ENCODE results near the gene WDR86.

The WDR86 gene

DNA sequence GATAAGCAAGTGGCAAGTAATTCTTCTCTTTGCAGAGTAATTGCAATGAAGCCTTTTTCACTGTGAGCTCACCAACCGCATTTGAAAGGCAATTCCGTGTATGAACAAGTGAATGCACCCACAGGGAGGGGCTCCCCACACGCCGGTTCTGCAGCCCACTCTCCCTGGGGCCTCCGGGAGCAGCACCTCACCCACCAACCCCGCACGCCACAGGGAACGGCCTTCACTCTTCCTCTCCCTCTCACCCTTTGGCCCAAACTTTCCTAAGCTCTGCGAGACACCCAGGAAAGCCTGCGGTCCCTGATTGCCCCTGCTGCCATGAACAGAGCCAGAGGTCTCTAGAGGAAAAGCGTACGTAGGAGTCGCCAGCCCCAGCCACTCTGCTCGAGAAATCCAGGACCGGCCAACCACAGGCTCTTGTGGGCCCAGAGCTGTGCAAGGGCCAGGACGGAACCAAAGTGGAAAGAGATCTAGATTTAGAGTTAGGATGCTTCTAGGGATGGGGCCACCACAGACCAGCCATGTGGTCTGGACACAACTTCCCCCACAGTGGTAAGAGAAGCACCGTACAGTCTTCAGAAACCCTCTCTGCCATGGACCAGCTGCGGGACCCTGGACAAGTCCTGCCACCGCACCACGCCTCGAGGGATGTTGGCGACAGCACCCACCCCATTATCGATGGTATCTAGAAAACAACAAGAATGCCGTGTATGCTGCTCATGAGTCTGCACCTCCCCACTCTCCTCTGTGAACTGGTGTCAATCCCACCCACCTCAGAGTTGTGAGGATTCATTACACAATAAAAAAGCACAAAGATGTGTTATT is 3.6 kb downstream of the WDR86 start:
- no peak for DNase-seq

DNA sequence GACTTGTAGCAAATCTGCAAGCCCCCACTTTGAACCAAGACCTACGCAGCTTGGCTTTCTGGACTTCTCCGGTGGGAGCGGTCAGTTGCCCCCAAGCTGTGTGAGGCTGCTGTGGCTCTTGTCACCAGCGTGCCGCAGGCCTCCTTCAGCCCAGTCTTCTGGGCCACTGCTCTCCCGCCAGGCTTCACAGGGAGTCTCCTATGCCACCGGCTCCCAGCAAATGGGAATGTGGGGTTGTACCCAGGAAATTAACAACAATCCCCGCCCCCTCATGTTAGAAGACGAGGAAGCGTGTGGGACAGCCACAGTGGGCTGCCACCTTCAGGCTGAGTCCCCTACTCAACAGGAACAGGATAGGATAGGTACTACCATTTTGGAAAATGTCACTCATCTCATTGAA is 4.2 kb downstream of the WDR86 start:
- no peak for DNase-seq

DNA sequence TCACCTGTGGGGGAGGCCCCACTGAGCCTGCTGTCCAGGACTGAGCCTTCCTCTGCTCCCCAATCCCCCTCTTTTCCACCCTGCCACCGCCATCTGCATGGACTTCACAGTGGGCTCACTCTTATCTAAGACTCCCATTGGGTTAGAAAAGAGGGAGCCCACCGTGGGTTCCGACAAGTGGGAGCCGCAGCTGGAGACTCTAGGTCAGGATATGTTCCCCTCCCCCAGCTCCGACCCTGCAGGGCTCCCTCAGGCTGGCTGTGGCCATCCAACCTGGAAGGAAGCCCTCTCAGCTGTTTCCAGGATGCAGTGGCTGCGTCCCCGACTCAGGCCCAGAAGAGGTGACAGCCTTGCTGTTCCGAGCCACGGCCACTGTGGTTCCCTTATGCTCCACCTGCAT is 4.8 kb downstream of the WDR86 start:
- no peak for DNase-seq

DNA sequence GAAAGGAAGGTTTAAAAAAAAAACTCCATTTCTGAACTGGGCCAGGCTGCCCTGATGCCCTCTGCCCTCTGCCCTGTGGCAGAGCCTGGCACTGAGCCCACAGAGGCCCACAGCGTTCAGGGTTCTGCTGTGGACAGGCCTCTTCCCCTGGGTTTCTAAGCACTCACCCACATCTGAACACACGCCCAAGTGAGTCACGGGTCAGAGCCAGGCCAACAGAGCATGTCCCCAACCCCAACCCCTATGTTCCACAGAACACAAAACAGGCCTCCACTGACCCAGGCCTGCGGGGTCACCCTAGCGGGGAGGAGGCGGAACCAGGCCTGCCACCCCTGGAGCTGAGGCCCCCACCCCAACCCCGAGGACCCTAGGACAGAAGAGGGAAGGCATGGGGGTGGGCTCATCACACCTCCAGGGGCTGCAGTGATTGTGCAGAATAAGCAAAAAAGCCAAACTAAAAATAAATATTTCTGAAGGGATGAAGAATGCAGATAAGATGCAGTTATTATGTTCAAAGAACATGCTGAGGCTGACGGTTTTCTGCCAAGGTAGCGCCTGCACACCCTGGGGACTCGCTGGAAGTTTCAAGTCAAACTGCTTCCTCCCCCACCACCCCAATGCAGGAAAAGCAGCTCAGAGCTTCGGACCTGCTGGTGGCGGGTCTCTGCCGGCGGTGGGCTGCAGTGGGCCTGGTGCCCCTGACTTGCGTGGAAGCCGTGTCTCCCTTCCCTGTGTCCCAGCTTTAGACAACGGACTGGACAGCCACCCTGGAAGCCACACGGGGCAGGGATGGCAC is 5.4 kb downstream of the WDR86 start:
- DNase-seq, result no peak

DNA sequence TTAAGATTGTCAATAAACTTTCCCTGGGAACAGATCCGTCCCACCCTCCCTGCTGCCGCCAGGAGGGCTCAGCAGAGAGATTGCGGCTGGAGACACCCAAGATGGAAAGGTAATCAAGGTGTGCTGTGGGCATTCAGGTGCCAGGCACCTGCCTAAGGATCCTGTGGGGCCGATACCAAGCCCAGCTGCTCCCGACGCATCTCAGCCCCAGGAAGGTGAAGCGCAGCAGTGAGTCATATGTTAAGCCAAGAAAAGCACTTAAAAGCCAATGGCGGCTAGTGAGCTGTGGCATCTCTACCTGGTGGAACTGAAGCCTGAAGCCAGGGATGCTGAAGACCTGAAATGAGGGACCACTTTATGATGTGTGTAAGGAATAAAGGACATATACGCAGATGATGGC is 6.1 kb downstream of the WDR86 start:
- DNase-seq, result no peak

DNA sequence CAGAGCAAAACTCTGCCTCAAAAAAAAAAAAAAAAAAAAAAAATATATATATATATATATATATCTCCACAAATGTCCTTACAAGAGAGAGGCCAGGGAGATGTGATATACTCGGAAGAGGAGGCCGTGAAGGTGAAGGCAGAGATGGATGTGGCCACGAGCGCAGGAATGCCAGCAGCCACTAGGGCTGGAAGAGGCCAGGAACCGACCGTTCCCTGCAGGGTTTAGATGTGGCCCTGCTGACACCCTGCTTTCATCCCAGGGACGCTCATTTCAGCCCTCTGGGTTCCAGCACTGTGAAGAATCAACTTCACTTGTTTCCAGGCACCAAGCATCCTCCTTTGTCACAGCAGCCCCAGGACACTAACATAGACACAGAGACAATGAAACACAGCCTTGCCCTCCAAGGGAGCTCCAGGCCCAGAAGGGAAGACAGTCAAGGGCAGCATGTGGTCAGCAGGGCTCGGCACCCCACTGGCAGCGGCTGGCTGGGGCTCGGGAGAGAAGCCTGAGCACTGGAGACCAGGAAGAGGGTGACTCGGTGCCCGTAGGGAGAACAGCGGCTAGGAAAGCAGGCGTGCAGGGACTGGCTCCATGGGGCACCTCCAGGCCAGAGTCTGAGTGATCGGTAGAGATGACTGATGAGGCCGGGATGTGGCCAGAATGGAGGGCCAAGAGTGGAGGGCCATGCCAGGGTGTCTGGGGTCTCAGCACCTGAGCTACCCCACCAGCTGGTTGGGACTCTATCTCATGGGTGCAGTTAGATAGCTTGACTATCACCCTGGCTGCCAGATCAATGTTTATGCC is 7.6 kb downstream of the WDR86 start:
- DNase-seq, result no peak

DNA sequence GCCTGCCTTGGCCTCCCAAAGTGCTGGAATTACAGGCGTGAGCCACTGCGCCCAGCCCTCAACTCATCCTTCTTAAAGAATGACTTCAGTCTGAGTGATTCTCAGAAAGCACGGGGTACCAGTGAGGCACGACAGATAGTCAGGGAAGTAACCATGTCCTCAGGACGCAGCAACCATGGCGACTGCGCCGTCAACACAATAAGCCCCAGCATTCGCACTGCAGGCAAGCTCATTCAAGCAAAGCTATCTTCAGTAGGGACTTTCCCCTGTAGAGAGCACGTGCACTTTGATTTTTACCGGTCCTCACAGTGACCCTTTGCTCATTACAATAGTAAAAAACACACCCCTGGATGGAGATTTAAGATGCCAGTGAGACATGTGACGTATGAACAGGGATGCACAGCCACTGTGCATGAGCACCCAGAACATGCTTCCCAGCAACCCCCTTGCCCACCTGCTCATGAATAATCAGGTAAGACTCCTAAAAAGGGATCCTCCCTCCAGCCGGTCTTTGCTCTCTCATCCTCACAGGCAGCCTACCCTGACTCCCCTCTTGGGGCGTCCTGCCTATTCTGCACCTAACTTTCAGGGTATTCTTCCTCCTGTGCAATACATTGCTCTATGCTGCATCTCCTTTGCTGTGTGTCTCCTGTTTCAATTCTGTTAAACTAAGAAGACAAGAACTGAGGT is 9.1 kb downstream of the WDR86 start:
- DNase-seq, result no peak

DNA sequence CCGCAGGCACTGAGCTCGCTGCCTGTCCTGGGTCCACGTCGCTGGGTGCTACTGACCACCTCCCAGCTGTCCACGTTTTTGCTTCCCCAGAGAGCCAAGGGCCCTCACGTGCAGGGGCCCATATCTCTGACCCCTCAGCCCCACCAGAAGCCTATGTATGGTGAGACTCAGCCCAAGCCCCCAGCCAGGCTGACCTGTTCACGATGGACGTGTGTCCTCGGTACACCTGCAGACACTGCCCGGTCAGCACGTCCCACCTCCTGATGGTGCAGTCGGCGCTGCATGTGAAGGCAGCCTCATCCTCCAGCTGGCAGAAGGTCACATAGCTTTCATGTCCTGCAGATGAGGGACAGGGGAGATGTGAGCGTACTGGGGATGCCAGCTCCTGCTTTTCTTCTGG is 9.9 kb downstream of the WDR86 start:
- no peak for DNase-seq

DNA sequence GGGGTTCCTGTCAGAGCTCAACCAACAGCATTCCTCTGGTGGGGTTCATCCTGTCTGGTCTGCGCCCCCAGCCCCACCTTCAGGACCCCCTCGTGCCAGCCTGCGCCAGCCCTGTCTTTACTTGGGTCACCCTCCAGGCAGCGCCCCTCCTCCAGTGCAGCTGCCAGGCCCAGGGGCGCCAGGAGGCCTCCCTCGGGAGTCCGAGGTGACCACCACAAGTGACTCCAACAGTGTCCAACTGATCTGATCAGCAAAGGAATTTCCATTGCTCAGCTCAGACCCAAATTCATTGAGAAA is 10.6 kb downstream of the WDR86 start:
- DNase-seq, result no peak

DNA sequence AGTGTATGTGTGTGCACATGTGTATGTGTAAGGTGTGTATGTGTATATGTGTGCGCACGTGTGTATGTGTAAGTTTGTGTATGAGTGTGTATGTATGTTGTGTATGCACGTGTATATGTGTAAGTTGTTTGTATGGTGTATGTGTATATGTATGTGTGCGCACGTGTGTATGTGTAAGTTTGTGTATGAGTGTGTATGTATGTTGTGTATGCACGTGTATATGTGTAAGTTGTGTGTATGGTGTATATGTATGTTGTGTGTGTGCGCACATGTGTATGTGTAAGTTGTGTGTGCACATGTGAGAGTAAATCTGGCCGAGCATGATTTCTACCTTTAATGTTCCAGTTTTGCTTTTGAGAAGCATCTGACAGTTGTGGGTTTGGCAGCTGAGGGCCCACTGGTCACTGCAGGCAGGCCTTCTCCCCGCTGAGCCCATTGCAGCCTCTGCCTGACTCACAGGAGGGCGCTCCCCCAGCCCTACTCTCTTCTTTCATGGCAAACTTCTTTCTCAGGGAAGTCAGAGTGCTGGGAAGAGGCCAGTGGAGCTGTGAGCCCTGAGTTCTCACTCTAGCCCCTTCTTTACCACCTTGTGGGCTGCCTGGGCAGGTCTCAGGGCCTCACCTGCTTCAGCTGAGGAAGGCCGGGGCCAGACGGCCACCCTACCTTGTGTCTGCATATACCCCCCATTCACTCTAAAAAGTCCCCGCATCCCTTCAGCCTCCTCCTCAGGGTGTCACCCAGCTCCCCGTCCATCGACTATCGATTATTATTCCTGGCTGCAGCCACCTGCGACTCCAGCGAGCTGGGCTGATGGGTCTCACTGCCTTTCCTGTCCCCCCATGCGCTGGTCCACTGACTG is 11.2 kb downstream of the WDR86 start:
- DNase-seq, result no peak

DNA sequence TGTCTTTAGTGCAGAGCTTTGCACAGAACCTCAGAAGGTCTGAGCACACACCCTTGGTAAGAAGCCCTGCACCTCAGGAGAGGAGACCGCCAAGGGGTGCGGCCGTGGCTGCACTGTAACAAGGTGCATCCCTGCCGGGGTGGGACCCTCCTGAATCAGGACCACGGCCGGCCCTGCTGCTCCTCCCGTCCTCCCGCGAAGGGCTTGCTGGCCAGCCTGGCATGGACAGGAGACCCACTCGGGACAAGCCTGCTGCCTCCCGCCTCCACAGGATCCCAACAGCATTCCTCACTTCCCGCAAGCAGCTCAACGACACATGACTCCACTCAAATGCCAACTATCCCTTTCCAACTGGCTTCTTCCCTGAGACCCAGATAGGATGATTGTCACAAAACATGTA is 12.8 kb downstream of the WDR86 start:
- DNase-seq, result no peak

DNA sequence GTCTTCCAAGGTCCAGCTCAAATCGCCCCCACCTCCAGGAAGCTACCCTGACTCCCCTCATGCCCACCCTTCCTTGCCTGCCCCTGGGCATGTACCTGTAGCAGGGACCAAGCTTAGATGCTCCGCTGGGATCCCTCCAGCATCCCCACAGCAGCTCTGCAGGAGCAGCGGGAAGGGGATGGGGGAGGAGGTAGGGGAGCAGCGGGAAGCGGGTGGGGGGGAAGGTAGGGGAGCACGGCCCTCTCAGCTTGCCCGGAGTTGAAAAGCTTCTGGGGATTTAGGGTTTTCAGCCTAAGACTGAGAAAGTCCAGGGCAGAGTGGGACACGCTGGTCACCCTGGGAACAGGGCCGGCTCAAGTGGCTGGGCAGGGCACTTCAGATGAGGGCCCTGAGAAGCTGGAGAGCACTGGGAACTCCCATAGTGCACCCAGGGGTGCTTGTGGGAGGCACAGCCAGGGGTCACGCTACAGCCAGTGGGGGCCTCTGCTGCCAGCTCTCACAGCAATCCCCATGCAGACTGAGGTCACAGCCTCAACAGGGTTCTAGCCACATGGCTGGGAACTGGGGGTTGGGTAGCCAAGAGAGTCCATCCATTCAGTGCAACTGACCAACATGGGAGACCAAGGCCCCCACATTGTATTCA is 13.4 kb downstream of the WDR86 start:
- no peak for DNase-seq

DNA sequence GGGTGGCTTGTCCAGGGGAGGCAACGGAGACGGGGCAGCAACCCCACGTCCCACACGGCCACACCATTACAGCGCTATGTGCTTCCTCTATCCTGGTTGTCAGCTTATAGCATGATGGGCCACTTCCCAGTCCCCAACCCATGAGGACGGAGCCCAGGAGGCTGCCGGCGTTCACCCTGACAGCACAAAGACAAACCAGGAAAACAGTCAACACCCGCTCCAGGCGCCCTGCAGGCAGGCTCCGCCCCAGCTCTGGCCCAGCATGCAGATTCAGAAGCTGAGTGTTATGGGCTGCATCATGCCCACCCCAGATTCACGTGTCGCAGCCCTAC is 14.8 kb downstream of the WDR86 start:
- no peak for DNase-seq

DNA sequence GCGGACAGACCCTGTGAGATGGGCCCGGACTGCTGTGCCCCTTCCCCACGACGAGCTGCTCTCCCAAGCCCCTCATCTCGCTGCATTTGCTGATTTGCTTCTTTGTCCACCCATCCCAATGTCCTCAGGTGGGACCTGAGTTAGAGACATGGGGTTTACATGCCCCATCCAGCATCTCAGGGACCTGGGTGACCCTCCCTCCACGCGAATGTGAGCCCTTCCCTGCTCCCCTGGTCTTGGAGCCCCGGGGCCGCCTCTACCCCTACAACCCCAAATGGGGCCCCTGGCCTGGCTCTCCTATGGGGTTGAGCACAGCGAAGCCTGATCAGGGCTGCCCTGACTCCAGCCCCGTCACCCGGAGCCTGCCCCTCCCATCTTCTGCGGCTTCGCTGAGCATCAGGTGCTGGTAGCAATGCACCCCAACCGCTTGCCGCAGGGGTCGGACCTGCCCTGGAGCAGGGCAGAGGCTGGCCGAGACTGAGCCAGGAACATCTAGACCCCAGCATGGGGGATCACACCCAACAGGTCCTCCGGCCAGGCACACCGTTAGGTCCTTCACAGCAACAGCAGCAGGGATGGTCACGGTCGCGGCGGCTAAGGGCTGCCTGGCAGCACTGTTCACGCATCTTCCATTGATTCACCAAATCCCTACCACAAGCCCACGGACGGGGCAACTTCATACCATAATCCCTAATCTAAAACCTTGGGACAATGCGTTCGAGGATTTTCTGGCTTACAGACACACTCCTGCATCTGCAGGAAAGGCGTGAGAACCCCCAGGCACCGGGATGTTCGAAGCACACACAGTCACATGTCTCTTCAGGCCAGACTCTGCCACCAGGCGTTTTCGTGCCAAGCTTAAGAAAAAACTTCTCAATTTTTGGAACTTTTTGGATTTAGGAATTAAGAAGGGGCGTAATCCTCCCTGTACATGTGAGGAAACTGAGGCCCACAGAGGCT is 15.5 kb downstream of the WDR86 start:
- no peak for DNase-seq

DNA sequence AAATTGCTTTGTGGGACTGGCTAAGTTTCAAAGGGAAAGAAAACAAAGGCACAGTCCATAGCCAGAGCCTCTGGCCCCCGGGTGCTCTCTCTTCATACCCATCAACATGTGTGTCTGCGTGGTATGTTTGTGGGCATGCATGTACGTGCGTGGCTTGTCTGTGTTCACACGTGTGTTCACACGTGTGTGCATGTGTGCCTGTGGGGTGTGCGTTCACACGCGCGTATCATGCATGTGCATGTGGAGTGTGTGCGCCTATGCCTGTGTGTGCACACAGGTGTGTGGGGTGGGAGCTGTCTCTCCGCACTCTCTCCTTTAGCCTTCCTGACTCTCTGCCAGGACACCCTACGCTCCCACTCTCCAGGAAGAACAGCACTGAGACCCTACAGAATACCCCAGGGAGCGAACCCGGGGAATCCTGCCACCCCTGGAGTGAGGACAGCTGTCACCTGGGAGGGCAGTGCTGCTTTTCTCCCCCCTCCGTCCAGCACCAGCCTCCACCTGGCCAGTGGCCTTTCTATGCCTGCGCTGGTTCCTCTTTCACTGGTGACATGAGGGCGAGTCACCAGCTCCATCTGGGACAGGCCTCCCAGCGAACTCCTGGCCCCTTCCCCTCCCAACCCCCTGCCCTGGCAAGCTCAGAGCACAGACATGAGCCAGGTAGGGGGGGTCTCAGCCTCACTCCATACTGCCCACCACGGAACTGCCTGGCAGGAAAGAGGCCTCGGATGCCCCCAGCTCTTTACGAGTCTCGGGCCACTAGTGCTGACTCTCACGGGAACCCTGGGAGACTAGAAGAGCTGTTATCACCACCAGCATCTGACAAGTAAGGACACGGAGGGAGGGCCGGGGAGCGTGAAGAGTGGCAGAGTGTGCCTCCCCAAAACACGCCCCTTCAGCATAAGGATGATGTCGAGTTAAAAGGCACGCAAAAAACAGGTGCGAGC is 16.5 kb downstream of the WDR86 start:
- no peak for DNase-seq

DNA sequence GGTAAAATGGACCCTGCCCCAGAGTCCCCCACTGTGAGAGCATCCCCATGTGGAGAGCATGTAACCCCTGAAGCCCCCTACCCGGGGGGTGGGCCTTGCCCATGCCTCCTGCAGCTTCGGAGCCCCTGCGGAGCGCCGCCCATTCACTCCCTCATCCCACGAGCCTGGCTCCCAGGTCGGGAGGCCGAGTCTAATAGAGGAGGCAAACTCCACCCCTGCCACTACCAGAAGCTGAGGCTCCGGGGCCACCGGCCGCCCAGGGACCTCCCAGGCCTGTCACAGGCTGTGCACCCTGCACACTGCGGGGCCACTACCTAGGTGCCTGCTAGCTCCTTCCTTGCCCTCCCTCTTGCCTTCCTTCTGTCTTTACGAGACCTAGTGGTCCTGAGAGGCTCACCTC is 17.4 kb downstream of the WDR86 start:
- DNase-seq, result no peak

DNA sequence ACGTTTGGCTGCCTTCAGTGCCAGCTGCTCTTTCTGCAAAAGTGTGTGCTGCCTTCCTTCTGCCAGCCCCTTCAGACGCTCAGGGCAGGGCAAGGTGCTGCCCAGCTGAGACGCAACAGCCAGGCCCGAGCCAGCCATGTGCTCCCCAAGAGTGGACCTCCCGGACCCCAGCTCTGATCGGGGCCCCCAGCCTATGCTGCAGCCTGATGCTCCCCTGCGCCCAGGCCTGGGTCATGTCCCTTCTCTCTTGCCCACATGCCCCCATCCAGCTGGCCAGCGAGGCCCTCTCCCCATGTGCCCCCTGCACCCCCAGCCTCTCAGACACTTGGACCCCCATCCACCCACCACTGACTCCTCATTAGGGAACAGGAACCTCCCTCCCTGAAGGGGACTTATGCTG is 17.8 kb downstream of the WDR86 start:
- no peak for DNase-seq

DNA sequence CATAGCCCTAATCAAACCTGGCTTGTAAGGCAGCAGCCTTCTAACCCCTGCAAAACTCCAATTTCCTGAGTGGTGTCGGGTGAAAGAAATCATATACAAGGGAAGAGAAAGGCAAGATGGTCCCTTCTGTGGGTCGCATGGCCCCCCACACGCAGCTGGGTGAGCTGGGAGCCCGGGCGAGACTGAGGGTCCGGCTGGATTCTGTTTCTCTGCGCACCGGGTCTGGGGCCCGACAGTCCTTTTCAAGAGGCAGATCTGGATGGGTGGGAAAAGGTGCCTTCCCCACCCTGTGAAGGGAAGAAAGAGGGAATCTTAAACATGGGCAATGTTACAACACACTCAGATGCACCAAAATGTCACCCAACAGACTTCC is 18.5 kb downstream of the WDR86 start:
- DNase-seq, result no peak

Measured in fibroblast of skin of abdomen (primary cell).